Measurements from ENCODE around the gene AMPD3. TPM values are rescaled to one million over a fixed set of nuclear protein-coding genes. Genes with fewer than 3 reads are reported as not detected.

AMPD3 gene
- total RNA-seq, 1 experiment from 2014 or later = 12.5 TPM

DNA sequence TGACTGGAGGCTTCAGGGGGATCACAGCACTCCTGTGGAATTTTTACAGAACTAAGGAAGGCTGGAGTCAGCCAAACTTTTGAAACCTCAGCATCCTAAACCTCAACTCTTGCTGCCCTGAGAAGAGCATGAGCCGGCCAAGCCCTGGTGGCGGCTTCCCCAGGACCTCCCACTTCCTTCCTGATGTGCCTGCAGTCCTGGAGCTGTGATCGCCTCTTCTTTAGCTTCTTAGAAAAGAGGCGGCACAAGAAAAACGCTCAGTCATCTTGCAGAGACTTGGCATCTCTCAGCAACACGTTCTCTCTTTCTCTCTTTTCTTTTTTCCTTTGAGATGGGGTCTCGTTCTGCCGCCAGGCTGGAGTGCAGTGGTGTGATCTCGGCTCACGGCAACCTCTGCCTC, 40.4 kb upstream of the AMPD3 start:
- no TSS peak for BruUV-seq (replicated peaks)
- POLR2A ChIA-PET = interaction anchor here (0.5 kb wide), 1 partner anchor 1006 kb away, joined by 3 read pairs; no protein-coding TSS in a partner anchor
- peaks cover 10% of the 10 kb centered on the region; the same call in 1 of the 2 replicates for H3K27me3 ChIP-seq (ENCODE audit: control insufficient read depth, insufficient read depth, low read length)
- intact Hi-C loops (cut with micrococcal nuclease; ENCODE audit: unreplicated experiment) (no loop called here), in situ Hi-C loops (cut with HindIII; ENCODE audit: low pct_unique_long_range_greater_than_20kb, low sequenced_read_pairs) (no loop called here)
- H3K27ac ChIP-seq (ENCODE audit: low read length) = no peak overlapping the region
- ATAC-seq (no peak), DNase-seq (ENCODE audit: low read depth, low spot score) (no peak)
- CTCF ChIA-PET = no interaction called here
- H3K4me1 ChIP-seq (ENCODE audit: control insufficient read depth, insufficient read depth, low read length) = no peaks in the 10 kb centered on the region
- H3K9me3 ChIP-seq (ENCODE audit: control insufficient read depth, insufficient read depth, low read depth, low read length) = no peaks in the 10 kb centered on the region
- no peak overlapping the region for H3K4me3 ChIP-seq (ENCODE audit: low read depth in 2 of 2, low read length in 2 of 2)
- no peaks in the 10 kb centered on the region for H3K36me3 ChIP-seq (ENCODE audit: control insufficient read depth, insufficient read depth, low read length)
- TF ChIP-seq POLR2AphosphoS5 (IDR thresholded peaks at IDR 0.05; ENCODE audit: low read depth, low read length) = no peak
- TF ChIP-seq SIN3A (IDR thresholded peaks at IDR 0.05; ENCODE audit: borderline replicate concordance, insufficient read depth, low read depth, low read length) = no peak

- ChIA-PET POLR2A (no interaction called here), CTCF (no interaction called here)
- no TSS peak for BruUV-seq (replicated peaks)
- DNase-seq (ENCODE audit: low read depth, low spot score) (no peak), ATAC-seq (no peak)
- intact Hi-C loops (cut with micrococcal nuclease; ENCODE audit: unreplicated experiment) (no loop called here), in situ Hi-C loops (cut with HindIII; ENCODE audit: low pct_unique_long_range_greater_than_20kb, low sequenced_read_pairs) (no loop called here)
- no peaks in the 10 kb centered on the region for H3K4me1 ChIP-seq (ENCODE audit: control insufficient read depth, insufficient read depth, low read length)
- H3K4me3 ChIP-seq (ENCODE audit: low read depth in 2 of 2, low read length in 2 of 2) = no peak overlapping the region
- H3K9me3 ChIP-seq (ENCODE audit: control insufficient read depth, insufficient read depth, low read depth, low read length) = no peaks in the 10 kb centered on the region
- H3K36me3 ChIP-seq (ENCODE audit: control insufficient read depth, insufficient read depth, low read length) = no peaks in the 10 kb centered on the region
- no peak for TF ChIP-seq REST (IDR thresholded peaks at IDR 0.05; ENCODE audit: insufficient read depth in 1 of 2, low read depth in 2 of 2, low read length in 1 of 2)
- TF ChIP-seq CTCF (IDR thresholded peaks at IDR 0.05) = peak; percentile 23
- TF ChIP-seq SIN3A (IDR thresholded peaks at IDR 0.05; ENCODE audit: borderline replicate concordance, insufficient read depth, low read depth, low read length) = no peak
- no peak overlapping the region for H3K27ac ChIP-seq (ENCODE audit: low read length)
- H3K27me3 ChIP-seq (ENCODE audit: control insufficient read depth, insufficient read depth, low read length) = peaks cover 10% of the 10 kb centered on the region; the same call in 1 of the 2 replicates
Observed at GRCh38 chr11:10415817-10416392, 39.2 kb upstream of the AMPD3 start.

- Histone ChIP-seq H3K4me1 (ENCODE audit: control insufficient read depth, insufficient read depth, low read length) (no peaks in the 10 kb centered on the region), H3K27ac (ENCODE audit: low read length) (no peak overlapping the region), H3K36me3 (ENCODE audit: control insufficient read depth, insufficient read depth, low read length) (no peaks in the 10 kb centered on the region), H3K4me3 (ENCODE audit: low read depth in 2 of 2, low read length in 2 of 2) (no peak overlapping the region), H3K27me3 (ENCODE audit: control insufficient read depth, insufficient read depth, low read length) (peaks cover 10% of the 10 kb centered on the region; the same call in 1 of the 2 replicates), H3K9me3 (ENCODE audit: control insufficient read depth, insufficient read depth, low read depth, low read length) (no peaks in the 10 kb centered on the region)
- POLR2A ChIA-PET = interaction anchor here (0.7 kb wide), 1 partner anchor 113 kb away, joined by 8 read pairs; the partner anchor contains the start of gene ADM
- CTCF ChIA-PET = interaction anchor here (0.6 kb wide), 1 partner anchor 154 kb away, joined by 3 read pairs; no protein-coding TSS in a partner anchor
- BruUV-seq (replicated peaks) = no TSS peak
- ATAC-seq (no peak), DNase-seq (ENCODE audit: low read depth, low spot score) (no peak)
- no peak for TF ChIP-seq TCF7L2 (IDR thresholded peaks at IDR 0.05; ENCODE audit: low read depth, low read length)
- no peak for TF ChIP-seq POLR2AphosphoS5 (IDR thresholded peaks at IDR 0.05; ENCODE audit: low read depth, low read length)
- no peak for TF ChIP-seq SIN3A (IDR thresholded peaks at IDR 0.05; ENCODE audit: borderline replicate concordance, insufficient read depth, low read depth, low read length)
- TF ChIP-seq CTCF (IDR thresholded peaks at IDR 0.05) = no peak
- TF ChIP-seq REST (IDR thresholded peaks at IDR 0.05; ENCODE audit: insufficient read depth in 1 of 2, low read depth in 2 of 2, low read length in 1 of 2) = no peak
- in situ Hi-C loops (cut with HindIII; ENCODE audit: low pct_unique_long_range_greater_than_20kb, low sequenced_read_pairs) (no loop called here), intact Hi-C loops (cut with micrococcal nuclease; ENCODE audit: unreplicated experiment) (no loop called here)
Observed at GRCh38 chr11:10418259-10418949, 36.7 kb upstream of the AMPD3 start.

Data from Panc1 (cell line).